PC-3 (cell line): Measurements from ENCODE around the gene POLR1D.

Source experiments
- EZH2 ChIP-seq: fragments of 300-600 bp; sonication (generic); IDR thresholded peaks from one replicate; pipeline ENCODE4 v1.6.1; 2017; ENCODE audit warnings: antibody characterized with exemption, mild to moderate bottlenecking, low read length; ENCODE audit not compliant: unreplicated experiment
- TF ChIP-seq, protein P1 (sequence below): fragments of 300-600 bp; sonication (generic); conservative IDR thresholded peaks from 2 replicates; pipeline ENCODE4 v1.5.1; 2017; ENCODE audit warnings: antibody characterized with exemption, low read depth, mild to moderate bottlenecking, low read length

DNA sequence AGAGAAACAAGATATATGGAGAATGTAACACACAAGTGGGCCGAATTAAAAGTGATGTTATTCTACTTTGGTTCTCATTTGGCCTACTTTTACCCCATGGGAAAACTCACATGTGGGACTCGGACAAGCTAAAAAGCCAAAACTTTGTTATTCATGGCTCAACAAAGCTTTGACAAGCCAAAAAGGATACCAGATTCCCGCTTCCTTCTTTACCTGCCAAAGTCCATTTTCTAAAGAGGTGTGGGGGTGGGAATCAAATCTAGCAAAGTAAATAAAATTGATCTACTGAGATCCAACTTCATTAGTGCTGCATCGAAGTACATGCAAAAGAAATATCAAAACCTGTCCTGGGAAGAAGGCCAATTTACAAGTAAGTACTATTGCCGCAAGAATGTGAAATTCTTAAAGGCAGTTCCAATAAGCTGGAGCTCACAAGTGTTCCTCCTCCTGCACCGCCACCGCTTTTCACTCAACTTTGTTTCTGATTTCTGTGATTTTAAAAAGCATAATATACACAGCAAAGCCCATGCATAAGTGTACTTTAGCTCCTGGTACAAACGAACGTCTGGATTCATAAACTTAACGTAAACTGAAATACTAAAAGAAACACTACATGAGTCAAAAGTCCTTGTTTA, 2.5 kb upstream of the POLR1D start:
- TF ChIP-seq, protein P1, sequence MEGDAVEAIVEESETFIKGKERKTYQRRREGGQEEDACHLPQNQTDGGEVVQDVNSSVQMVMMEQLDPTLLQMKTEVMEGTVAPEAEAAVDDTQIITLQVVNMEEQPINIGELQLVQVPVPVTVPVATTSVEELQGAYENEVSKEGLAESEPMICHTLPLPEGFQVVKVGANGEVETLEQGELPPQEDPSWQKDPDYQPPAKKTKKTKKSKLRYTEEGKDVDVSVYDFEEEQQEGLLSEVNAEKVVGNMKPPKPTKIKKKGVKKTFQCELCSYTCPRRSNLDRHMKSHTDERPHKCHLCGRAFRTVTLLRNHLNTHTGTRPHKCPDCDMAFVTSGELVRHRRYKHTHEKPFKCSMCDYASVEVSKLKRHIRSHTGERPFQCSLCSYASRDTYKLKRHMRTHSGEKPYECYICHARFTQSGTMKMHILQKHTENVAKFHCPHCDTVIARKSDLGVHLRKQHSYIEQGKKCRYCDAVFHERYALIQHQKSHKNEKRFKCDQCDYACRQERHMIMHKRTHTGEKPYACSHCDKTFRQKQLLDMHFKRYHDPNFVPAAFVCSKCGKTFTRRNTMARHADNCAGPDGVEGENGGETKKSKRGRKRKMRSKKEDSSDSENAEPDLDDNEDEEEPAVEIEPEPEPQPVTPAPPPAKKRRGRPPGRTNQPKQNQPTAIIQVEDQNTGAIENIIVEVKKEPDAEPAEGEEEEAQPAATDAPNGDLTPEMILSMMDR: no peak
- no peak for TF ChIP-seq EZH2
